ENCODE measurements around the gene TRPM6. TPM values are rescaled to one million over a fixed set of nuclear protein-coding genes. Genes with fewer than 3 reads are reported as not detected.
A peak's percentile ranks its signal among the peaks of the same experiment; 100 is the strongest.

The TRPM6 gene
- total RNA-seq (1.3 TPM), polyA plus RNA-seq (ENCODE audit: insufficient read depth, low read depth, low replicate concordance) (2.0 TPM)
- long read RNA-seq, donor 1 = 0 reads
- long read RNA-seq, donor 2 = 0 reads
- long read RNA-seq, donor 3 = 0 reads
- long read RNA-seq, donor 4 = 0 reads
- long read RNA-seq, donor 5 = 0 reads
- long read RNA-seq, donor 6 = 0 reads
- long read RNA-seq, donor 7, partial matches to known transcripts = 1 of 1 reads
- long read RNA-seq, donor 7, other reads (novel, unspliced or antisense) = 0 of 1 reads
- long read RNA-seq, donor 8 = 0 reads
- long read RNA-seq, donor 9 = 0 reads
- long read RNA-seq, donor 10 = 0 reads

- Histone ChIP-seq H3K9ac (ENCODE audit: low read length in 3 of 3) (peak within 1 kb of the TSS; percentile 1 to 29 (median 22)), H3K4me1 (ENCODE audit: control insufficient read depth in 2 of 3, insufficient read depth in 2 of 3, low read depth in 1 of 3, low read length in 3 of 3) (peaks cover 0 to 5% (median 4%) of the 10 kb centered on the region in 3 donors), H3K36me3 (ENCODE audit: control insufficient read depth in 2 of 3, insufficient read depth in 3 of 3, low read length in 3 of 3) (no peaks in the 10 kb centered on the region), H3K27ac (ENCODE audit: low read depth in 2 of 2, low read length in 2 of 2) (peak within 1 kb of the TSS; percentile 32 to 52), H3K27me3 (ENCODE audit: control insufficient read depth, insufficient read depth, low read length) (no peaks in the 10 kb centered on the region), H3K9me3 (ENCODE audit: control insufficient read depth in 2 of 3, insufficient read depth in 1 of 3, low read length in 3 of 3) (no peaks in the 10 kb centered on the region), H3K4me3 (ENCODE audit: low read length in 3 of 3) (peak within 1 kb of the TSS; percentile 60 to 69 (median 67))
- peak; percentile 65 to 92 (median 70) for DNase-seq
- TF ChIP-seq CTCF (IDR thresholded peaks at IDR 0.05; ENCODE audit: borderline replicate concordance, extremely low read depth, insufficient read depth) = no peak
- FAIRE-seq = no peak
- intact Hi-C loops (cut with DNase I) = no loop called here
Measured at GRCh38 chr9:74887041-74887980, at the start of gene TRPM6. Gene TRPM6 (minus strand): TSS chr9:74887921. CDS start chr9:74887856, 65 bp downstream.

- FAIRE-seq (no peak), DNase-seq (no peak)
- Histone ChIP-seq H3K9ac (ENCODE audit: low read length in 3 of 3) (no peak overlapping the region), H3K4me1 (ENCODE audit: control insufficient read depth in 2 of 3, insufficient read depth in 2 of 3, low read depth in 1 of 3, low read length in 3 of 3) (no peaks in the 10 kb centered on the region), H3K36me3 (ENCODE audit: control insufficient read depth in 2 of 3, insufficient read depth in 3 of 3, low read length in 3 of 3) (no peaks in the 10 kb centered on the region), H3K4me3 (ENCODE audit: low read length in 3 of 3) (no peak overlapping the region), H3K9me3 (ENCODE audit: control insufficient read depth in 2 of 3, insufficient read depth in 1 of 3, low read length in 3 of 3) (peaks cover 0 to 2% (median 0%) of the 10 kb centered on the region in 3 donors), H3K27me3 (ENCODE audit: control insufficient read depth, insufficient read depth, low read length) (no peaks in the 10 kb centered on the region), H3K27ac (ENCODE audit: low read depth in 2 of 2, low read length in 2 of 2) (no peak overlapping the region)
- no peak for TF ChIP-seq CTCF (IDR thresholded peaks at IDR 0.05; ENCODE audit: borderline replicate concordance, extremely low read depth, insufficient read depth)
- intact Hi-C loops (cut with DNase I) = no loop called here
Measured at GRCh38 chr9:74935008-74935407, 47.3 kb upstream of the TRPM6 start.

- Histone ChIP-seq H3K4me3 (ENCODE audit: low read length in 3 of 3) (no peak overlapping the region), H3K9ac (ENCODE audit: low read length in 3 of 3) (no peak overlapping the region), H3K9me3 (ENCODE audit: control insufficient read depth in 2 of 3, insufficient read depth in 1 of 3, low read length in 3 of 3) (no peaks in the 10 kb centered on the region), H3K27me3 (ENCODE audit: control insufficient read depth, insufficient read depth, low read length) (no peaks in the 10 kb centered on the region), H3K4me1 (ENCODE audit: control insufficient read depth in 2 of 3, insufficient read depth in 2 of 3, low read depth in 1 of 3, low read length in 3 of 3) (no peaks in the 10 kb centered on the region), H3K27ac (ENCODE audit: low read depth in 2 of 2, low read length in 2 of 2) (no peak overlapping the region), H3K36me3 (ENCODE audit: control insufficient read depth in 2 of 3, insufficient read depth in 3 of 3, low read length in 3 of 3) (no peaks in the 10 kb centered on the region)
- no peak for DNase-seq
- TF ChIP-seq CTCF (IDR thresholded peaks at IDR 0.05; ENCODE audit: borderline replicate concordance, extremely low read depth, insufficient read depth) = no peak
- intact Hi-C loops (cut with DNase I) = no loop called here
- no peak for FAIRE-seq
Measured at GRCh38 chr9:74921737-74922136, 34.0 kb upstream of the TRPM6 start.
